ENCODE results near the gene SMAD2. TPM values are rescaled to one million over a fixed set of nuclear protein-coding genes. Genes with fewer than 3 reads are reported as not detected.

Gene SMAD2
- total RNA-seq, 2 donors from 2014 or later: 60.0 to 101 TPM

DNA sequence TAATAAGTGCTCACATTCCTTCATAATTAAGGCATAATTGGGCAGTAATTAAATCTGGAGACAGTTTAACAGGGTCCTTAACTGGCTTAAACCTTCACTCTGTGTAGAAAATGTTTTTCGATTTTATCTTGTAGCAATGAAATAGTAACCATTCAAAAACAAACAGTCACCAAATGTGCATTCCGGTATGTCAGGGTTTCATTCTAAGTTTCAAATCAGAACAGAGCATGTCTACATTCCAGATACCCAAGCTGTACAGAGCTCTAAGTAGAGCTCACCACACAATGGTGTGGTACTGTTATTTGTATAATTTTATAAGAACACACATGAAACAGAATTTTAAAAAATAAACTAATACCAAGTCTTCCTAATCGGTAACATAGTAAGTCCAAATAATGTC, 52.6 kb downstream of the SMAD2 start:
- H3K27me3 ChIP-seq (replicated peaks; ENCODE audit: insufficient read depth): no peaks in the 10 kb centered on the region
- TF ChIP-seq, protein P1, sequence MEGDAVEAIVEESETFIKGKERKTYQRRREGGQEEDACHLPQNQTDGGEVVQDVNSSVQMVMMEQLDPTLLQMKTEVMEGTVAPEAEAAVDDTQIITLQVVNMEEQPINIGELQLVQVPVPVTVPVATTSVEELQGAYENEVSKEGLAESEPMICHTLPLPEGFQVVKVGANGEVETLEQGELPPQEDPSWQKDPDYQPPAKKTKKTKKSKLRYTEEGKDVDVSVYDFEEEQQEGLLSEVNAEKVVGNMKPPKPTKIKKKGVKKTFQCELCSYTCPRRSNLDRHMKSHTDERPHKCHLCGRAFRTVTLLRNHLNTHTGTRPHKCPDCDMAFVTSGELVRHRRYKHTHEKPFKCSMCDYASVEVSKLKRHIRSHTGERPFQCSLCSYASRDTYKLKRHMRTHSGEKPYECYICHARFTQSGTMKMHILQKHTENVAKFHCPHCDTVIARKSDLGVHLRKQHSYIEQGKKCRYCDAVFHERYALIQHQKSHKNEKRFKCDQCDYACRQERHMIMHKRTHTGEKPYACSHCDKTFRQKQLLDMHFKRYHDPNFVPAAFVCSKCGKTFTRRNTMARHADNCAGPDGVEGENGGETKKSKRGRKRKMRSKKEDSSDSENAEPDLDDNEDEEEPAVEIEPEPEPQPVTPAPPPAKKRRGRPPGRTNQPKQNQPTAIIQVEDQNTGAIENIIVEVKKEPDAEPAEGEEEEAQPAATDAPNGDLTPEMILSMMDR (IDR thresholded peaks at IDR 0.05): no peak
- no peak for ATAC-seq (ENCODE audit: insufficient number of reproducible peaks, low FRiP score, low read depth)
- no peak overlapping the region for H3K4me3 ChIP-seq
- H3K4me1 ChIP-seq (ENCODE audit: control insufficient read depth in 1 of 2, low read depth in 2 of 2): no peaks in the 10 kb centered on the region
- no peak overlapping the region for H3K27ac ChIP-seq
- no peaks in the 10 kb centered on the region for H3K36me3 ChIP-seq
- no peak for DNase-seq (ENCODE audit: low spot score)
- no peaks in the 10 kb centered on the region for H3K9me3 ChIP-seq

DNA sequence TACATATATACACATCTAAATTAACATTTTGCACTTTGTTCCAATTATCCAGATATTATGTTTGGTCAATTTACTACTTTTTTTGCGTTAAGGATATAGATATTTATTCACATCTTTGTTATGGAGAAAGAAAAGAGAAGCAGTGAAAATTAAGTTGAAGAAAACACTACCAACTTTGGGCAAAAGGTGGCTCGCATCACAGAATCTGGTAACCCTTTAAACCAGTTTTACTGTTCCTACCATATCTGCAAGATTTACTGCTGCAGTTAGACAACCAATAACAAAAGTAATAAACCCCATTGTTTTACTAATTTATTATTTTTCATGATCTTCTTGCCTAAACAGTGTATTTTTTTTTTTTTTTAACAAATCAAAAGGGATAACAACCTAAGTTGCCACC, 53.6 kb downstream of the SMAD2 start:
- no peak overlapping the region for H3K27ac ChIP-seq
- no peaks in the 10 kb centered on the region for H3K36me3 ChIP-seq
- H3K9me3 ChIP-seq: no peaks in the 10 kb centered on the region
- ATAC-seq (ENCODE audit: insufficient number of reproducible peaks, low FRiP score, low read depth) (no peak), DNase-seq (ENCODE audit: low spot score) (no peak)
- no peaks in the 10 kb centered on the region for H3K4me1 ChIP-seq (ENCODE audit: control insufficient read depth in 1 of 2, low read depth in 2 of 2)
- no peak overlapping the region for H3K4me3 ChIP-seq
- TF ChIP-seq, protein P1 (IDR thresholded peaks at IDR 0.05): no peak
- H3K27me3 ChIP-seq (replicated peaks; ENCODE audit: insufficient read depth): no peaks in the 10 kb centered on the region

DNA sequence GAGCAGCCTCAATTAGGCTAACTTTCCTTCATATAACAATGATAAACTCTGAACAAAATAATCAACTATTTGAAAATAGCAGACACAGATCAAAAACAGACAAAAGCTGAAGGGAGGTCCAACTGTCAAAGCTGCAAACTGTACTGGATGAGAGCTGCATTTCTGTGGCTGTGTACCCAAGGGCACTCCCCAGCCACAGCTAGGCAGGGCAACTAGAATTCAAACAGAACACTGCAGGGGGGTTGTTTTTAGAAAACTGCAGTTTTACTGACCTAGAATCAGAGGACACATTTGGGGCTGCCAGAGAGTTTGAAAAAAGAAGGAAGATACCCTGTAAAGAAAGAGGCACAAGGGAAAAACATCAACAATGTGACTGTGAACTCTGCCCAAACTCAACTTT, 56.8 kb downstream of the SMAD2 start:
- H3K4me3 ChIP-seq: no peak overlapping the region
- no peak for DNase-seq (ENCODE audit: low spot score)
- no peak for ATAC-seq (ENCODE audit: insufficient number of reproducible peaks, low FRiP score, low read depth)
- H3K4me1 ChIP-seq (ENCODE audit: control insufficient read depth in 1 of 2, low read depth in 2 of 2): no peaks in the 10 kb centered on the region
- H3K27me3 ChIP-seq (replicated peaks; ENCODE audit: insufficient read depth): no peaks in the 10 kb centered on the region
- H3K9me3 ChIP-seq: no peaks in the 10 kb centered on the region
- H3K27ac ChIP-seq: no peak overlapping the region
- no peaks in the 10 kb centered on the region for H3K36me3 ChIP-seq
- TF ChIP-seq, protein P1 (IDR thresholded peaks at IDR 0.05): no peak

DNA sequence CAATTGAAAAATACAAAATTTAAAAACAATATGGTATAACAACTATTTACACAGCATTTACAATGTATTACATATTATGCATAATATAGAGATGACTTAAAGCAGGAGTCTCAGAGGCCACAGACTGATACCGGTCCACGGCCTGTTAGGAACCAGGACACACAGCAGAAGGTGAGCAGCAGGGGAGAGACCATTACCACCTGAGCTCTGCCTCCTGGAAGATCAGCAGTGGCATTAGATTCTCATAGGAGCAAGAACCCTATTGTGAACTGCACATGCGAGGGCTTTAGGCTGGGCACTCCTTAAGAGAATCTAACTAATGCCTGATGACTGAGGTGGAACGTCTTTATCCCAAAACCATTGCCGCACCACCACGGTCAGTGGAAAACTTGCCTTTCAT, 58.0 kb downstream of the SMAD2 start:
- Histone ChIP-seq H3K4me3 (no peak overlapping the region), H3K27ac (no peak overlapping the region), H3K27me3 (replicated peaks; ENCODE audit: insufficient read depth) (no peaks in the 10 kb centered on the region), H3K9me3 (no peaks in the 10 kb centered on the region), H3K36me3 (peaks cover 2% of the 10 kb centered on the region), H3K4me1 (ENCODE audit: control insufficient read depth in 1 of 2, low read depth in 2 of 2) (no peaks in the 10 kb centered on the region)
- TF ChIP-seq, protein P1 (IDR thresholded peaks at IDR 0.05): no peak
- no peak for DNase-seq (ENCODE audit: low spot score)
- no peak for ATAC-seq (ENCODE audit: insufficient number of reproducible peaks, low FRiP score, low read depth)

DNA sequence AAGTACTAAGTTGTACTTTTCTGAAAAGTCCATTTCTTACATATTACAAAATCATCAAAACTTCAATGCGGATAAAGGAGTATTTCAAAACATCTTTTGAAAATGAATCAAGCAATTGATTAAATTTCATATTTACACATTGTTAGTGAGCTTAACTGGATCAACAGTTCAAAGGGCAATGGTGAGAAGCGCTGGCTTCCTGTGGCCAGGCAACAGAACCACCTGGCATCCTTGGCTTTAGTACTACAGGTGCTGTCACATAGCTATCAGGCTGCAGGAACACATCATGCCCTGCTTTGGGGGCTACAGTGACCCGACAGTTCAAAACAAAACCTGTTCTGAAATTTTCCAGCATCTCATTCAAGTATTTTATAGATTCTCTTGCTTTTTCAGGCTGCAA, 59.2 kb downstream of the SMAD2 start:
- TF ChIP-seq, protein P1 (IDR thresholded peaks at IDR 0.05): no peak
- no peak overlapping the region for H3K4me3 ChIP-seq

More for the DNA sequence above, 59.2 kb downstream of the SMAD2 start:
- no peak for ATAC-seq (ENCODE audit: insufficient number of reproducible peaks, low FRiP score, low read depth)
- Histone ChIP-seq H3K27me3 (replicated peaks; ENCODE audit: insufficient read depth) (no peaks in the 10 kb centered on the region), H3K9me3 (no peaks in the 10 kb centered on the region), H3K27ac (no peak overlapping the region), H3K4me1 (ENCODE audit: control insufficient read depth in 1 of 2, low read depth in 2 of 2) (no peaks in the 10 kb centered on the region), H3K36me3 (peaks cover 2% of the 10 kb centered on the region)
- no peak for DNase-seq (ENCODE audit: low spot score)

All from thoracic aorta (tissue), 2 donors.